GM12878 (cell line): ENCODE results near the gene NMRK1. TPM values are rescaled to one million over a fixed set of nuclear protein-coding genes. Genes with fewer than 3 reads are reported as not detected.

Experiments
- ATAC-seq: fragments of 200-7000 bp; cut with Tn5 transposase; 3 replicates; pipeline ENCODE4 v1.9.1; 2020; ENCODE audit warnings: mild to moderate bottlenecking, moderate library complexity
- BruUV-seq: library from RNA; stranded (reverse); fragments of 400-500 nt; replicated peaks from 2 replicates; lab custom pipeline; 2021; lab: Mats Ljungman, UMichigan
- CTCF ChIA-PET: fragments of 300-600 bp; sonication (Branson Sonifier 250); formaldehyde crosslinking; extraction: SDS; loops from one replicate; lab custom pipeline; 2021; ENCODE audit warnings: inconsistent platforms; lab: Yijun Ruan, JAX
- POLR2A ChIA-PET: fragments of 350-600 bp; formaldehyde crosslinking; extraction: SDS; loops from one replicate; lab custom pipeline; 2021; ENCODE audit warnings: inconsistent platforms; lab: Charles Lee
- RAD21 ChIA-PET: fragments of 300-600 bp; sonication (Branson Sonifier 250); formaldehyde crosslinking; loops from one replicate; lab custom pipeline; 2023; ENCODE audit warnings: antibody characterized with exemption; ENCODE audit not compliant: unreplicated experiment; lab: Charles Lee
- SMC1A ChIA-PET: fragments of 300-600 bp; sonication (Branson Sonifier 250); formaldehyde crosslinking; loops from one replicate; lab custom pipeline; 2023; ENCODE audit not compliant: unreplicated experiment, uncharacterized antibody; lab: Charles Lee
- DNase-seq: peaks from one replicate; pipeline ENCODE4 v3.0.0-alpha.2; 2011; ENCODE audit warnings: low read depth, low spot score
- FAIRE-seq: peaks from 3 replicates; lab custom pipeline; 2011; peaks lifted over from hg19 to GRCh38; lab: Jason Lieb, UNC
- H2AFZ ChIP-seq: 2 replicates; pipeline ENCODE4 v1.6.0; 2011; ENCODE audit warnings: low read depth, low read length, control low read depth; ENCODE audit not compliant: control insufficient read depth
- H3K27ac ChIP-seq: 2 replicates; pipeline ENCODE4 v1.5.1; 2011; ENCODE audit warnings: control low read depth; ENCODE audit not compliant: control insufficient read depth, insufficient read depth
- H3K27me3 ChIP-seq, 2 experiments: replicated peaks in 1 of 2; 2 replicates each; pipeline versions ENCODE4 v1.6.0 to v1.6.1; 2011; ENCODE audit warnings: low read length in 1 of 2; ENCODE audit not compliant: control insufficient read depth in 2 of 2, insufficient read depth in 2 of 2
- H3K36me3 ChIP-seq, 2 experiments: 2 replicates each; pipeline ENCODE4 v1.5.1; 2011; ENCODE audit warnings: low read length in 1 of 2; ENCODE audit not compliant: control insufficient read depth in 2 of 2, insufficient read depth in 2 of 2
- H3K4me1 ChIP-seq: 2 replicates; pipeline ENCODE4 v1.6.1; 2011; ENCODE audit warnings: mild to moderate bottlenecking, low read length, moderate library complexity, mixed read lengths; ENCODE audit not compliant: control insufficient read depth, insufficient read depth
- H3K4me2 ChIP-seq: 2 replicates; pipeline ENCODE4 v1.6.0; 2011; ENCODE audit warnings: control low read depth; ENCODE audit not compliant: control insufficient read depth, insufficient read depth
- H3K4me3 ChIP-seq: fragments of 200-600 bp; sonication (generic); 2 replicates; pipeline ENCODE4 v1.5.1; 2016
- H3K79me2 ChIP-seq: 2 replicates; pipeline ENCODE4 v1.6.0; 2011; ENCODE audit warnings: low read length; ENCODE audit not compliant: control insufficient read depth, insufficient read depth
- H3K9ac ChIP-seq: 2 replicates; pipeline ENCODE4 v1.8.0; 2011; ENCODE audit warnings: low read length, control low read depth, mixed read lengths; ENCODE audit not compliant: control insufficient read depth, insufficient read depth
- H3K9me3 ChIP-seq: replicated peaks from 3 replicates; pipeline ENCODE4 v1.5.1; 2011; ENCODE audit warnings: mild to moderate bottlenecking, low read length; ENCODE audit not compliant: control insufficient read depth, insufficient read depth
- H4K20me1 ChIP-seq: 2 replicates; pipeline ENCODE4 v1.6.0; 2011; ENCODE audit not compliant: control insufficient read depth, insufficient read depth
- BCL11A ChIP-seq: IDR thresholded peaks from 2 replicates; pipeline ENCODE4 v1.6.1; 2011; ENCODE audit warnings: low read depth, low read length
- HSF1 ChIP-seq: fragments of 150-350 bp; IDR thresholded peaks from 2 replicates; pipeline ENCODE4 v1.6.1; 2014; ENCODE audit warnings: mild to moderate bottlenecking, low read depth, low read length
- KAT2A ChIP-seq: conservative IDR thresholded peaks from 2 replicates; pipeline ENCODE4 v1.6.1; 2011; ENCODE audit warnings: low read depth, low read length; ENCODE audit not compliant: control insufficient read depth
- MTA3 ChIP-seq: IDR thresholded peaks from 2 replicates; pipeline ENCODE4 v1.6.1; 2012; ENCODE audit warnings: low read length, inconsistent platforms, borderline replicate concordance
- POU2F2 ChIP-seq: IDR thresholded peaks from 3 replicates; pipeline ENCODE4 v1.6.1; 2011; ENCODE audit warnings: low read depth, mild to moderate bottlenecking, low read length, borderline replicate concordance
- SMAD5 ChIP-seq: IDR thresholded peaks from 2 replicates; pipeline ENCODE4 v1.6.1; 2016; ENCODE audit warnings: antibody characterized with exemption, low read depth
- SMC3 ChIP-seq: IDR thresholded peaks from 2 replicates; pipeline ENCODE4 v1.6.1; 2011; ENCODE audit warnings: low read length, improper control_type of control experiment, borderline replicate concordance
- SRF ChIP-seq, 2 experiments: IDR thresholded peaks; 2 replicates each; pipeline ENCODE4 v1.6.1; 2011; ENCODE audit warnings: low read depth in 2 of 2, low read length in 2 of 2, mild to moderate bottlenecking in 1 of 2, moderate library complexity in 1 of 2
- ZBTB4 ChIP-seq: fragments of 450-650 bp; formaldehyde crosslinking; IDR thresholded peaks from 2 replicates; pipeline ENCODE4 v1.4.0; 2022; ENCODE audit warnings: mild to moderate bottlenecking, moderate library complexity
- WGBS: methylation state at CpG from one replicate; pipeline ENCODE4 v1.1.6; 2016; ENCODE audit warnings: low lambda C conversion rate; ENCODE audit not compliant: insufficient replicate concordance, insufficient coverage; ENCODE audit errors: missing lambda C conversion rate; 5-methylcytosine and 5-hydroxymethylcytosine counted together
- in situ Hi-C: fragments of 300-500 bp; cut with MboI; formaldehyde crosslinking; loops from 9 replicates; pipeline ENCODE4 v1.14.3; 2018; ENCODE audit warnings: mixed read lengths
- intact Hi-C: fragments of 100-400 bp; cut with micrococcal nuclease; formaldehyde crosslinking; loops from one replicate; pipeline ENCODE4 v1.14.2; 2022; ENCODE audit not compliant: unreplicated experiment
- polyA plus RNA-seq, 11 experiments: library from polyadenylated mRNA; depleted of rRNA in 4 of 11; unstranded in 6 of 11; stranded (reverse) in 5 of 11; fragments of >200 nt; fragmentation: Nextera tagmentation in 4 of 11; fragmentation: Illumina TruSeq in 1 of 11; extraction: Ambion mirVana in 4 of 11; extraction: Trizol in 1 of 11; gene quantifications; 1 replicate in 1 of 11; 2 replicates in 10 of 11; pipeline versions ENCODE4 v1.2.1 to v1.2.3, GENCODE V29; 2011 to 2016; ENCODE audit warnings: inconsistent platforms in 2 of 11, missing spikeins in 2 of 11, low read depth in 1 of 11
- total RNA-seq, 4 experiments: library from RNA; depleted of rRNA in 3 of 4; stranded (reverse); fragments of >200 nt in 3 of 4; fragmentation: Illumina TruSeq in 1 of 4; extraction: Trizol in 1 of 4; gene quantifications; 2 replicates each; pipeline versions ENCODE4 v1.2.1 to v1.2.3, GENCODE V29; 2013 to 2021
- TF ChIP-seq, protein P1 (sequence below): fragments of 150-350 bp; IDR thresholded peaks from 2 replicates; pipeline ENCODE4 v1.6.1; 2016; ENCODE audit warnings: low read depth, low read length

Gene NMRK1
- total and polyA plus RNA-seq, 10 of the 15 experiments (the other 5 are each of a cell fraction or from before 2014, with no cell fraction given) = 8.4 to 17.2 (median 12.1) TPM

DNA sequence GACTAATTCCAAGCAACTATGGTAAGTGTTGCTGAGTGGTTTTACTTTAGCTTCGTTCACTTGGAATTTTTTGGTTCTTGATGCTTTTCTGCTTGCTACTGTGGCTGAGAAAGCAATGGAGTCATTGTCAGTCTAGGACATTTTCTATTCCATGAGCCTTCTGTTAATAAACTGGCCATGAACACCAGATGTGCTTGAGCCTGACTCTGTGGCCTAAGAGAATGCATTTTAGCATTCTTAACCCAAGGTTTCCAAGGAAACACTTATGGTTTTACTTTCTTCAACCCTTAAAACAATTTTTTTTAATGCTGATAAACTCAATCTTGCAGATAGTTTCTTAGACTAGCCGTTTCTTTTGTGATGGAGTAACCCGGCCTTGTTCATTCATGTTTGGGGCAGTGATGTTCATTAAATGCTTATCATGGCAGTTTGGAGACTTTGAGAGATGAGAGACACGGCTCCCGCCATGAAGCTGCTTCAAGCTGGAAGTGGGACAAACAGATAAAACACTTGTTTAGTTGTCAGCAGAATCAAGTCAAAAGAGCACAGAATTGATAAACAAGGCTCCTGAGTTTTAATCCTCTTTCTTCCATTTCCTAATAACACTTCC, 42.8 kb upstream of the NMRK1 start:
- H2AFZ ChIP-seq = no peak overlapping the region
- no peaks in the 10 kb centered on the region for H3K9me3 ChIP-seq
- POLR2A ChIA-PET = no interaction called here
- DNase-seq = no peak
- 69% methylated on average over 5 of the region's 5 CpGs for WGBS
- H3K9ac ChIP-seq = no peak overlapping the region
- BruUV-seq = no TSS peak
- H3K27me3 ChIP-seq = no peaks in the 10 kb centered on the region
- H4K20me1 ChIP-seq = no peaks in the 10 kb centered on the region
- no peak for TF ChIP-seq BCL11A
- TF ChIP-seq MTA3 = no peak
- no peak for TF ChIP-seq HSF1
- TF ChIP-seq, protein P1, sequence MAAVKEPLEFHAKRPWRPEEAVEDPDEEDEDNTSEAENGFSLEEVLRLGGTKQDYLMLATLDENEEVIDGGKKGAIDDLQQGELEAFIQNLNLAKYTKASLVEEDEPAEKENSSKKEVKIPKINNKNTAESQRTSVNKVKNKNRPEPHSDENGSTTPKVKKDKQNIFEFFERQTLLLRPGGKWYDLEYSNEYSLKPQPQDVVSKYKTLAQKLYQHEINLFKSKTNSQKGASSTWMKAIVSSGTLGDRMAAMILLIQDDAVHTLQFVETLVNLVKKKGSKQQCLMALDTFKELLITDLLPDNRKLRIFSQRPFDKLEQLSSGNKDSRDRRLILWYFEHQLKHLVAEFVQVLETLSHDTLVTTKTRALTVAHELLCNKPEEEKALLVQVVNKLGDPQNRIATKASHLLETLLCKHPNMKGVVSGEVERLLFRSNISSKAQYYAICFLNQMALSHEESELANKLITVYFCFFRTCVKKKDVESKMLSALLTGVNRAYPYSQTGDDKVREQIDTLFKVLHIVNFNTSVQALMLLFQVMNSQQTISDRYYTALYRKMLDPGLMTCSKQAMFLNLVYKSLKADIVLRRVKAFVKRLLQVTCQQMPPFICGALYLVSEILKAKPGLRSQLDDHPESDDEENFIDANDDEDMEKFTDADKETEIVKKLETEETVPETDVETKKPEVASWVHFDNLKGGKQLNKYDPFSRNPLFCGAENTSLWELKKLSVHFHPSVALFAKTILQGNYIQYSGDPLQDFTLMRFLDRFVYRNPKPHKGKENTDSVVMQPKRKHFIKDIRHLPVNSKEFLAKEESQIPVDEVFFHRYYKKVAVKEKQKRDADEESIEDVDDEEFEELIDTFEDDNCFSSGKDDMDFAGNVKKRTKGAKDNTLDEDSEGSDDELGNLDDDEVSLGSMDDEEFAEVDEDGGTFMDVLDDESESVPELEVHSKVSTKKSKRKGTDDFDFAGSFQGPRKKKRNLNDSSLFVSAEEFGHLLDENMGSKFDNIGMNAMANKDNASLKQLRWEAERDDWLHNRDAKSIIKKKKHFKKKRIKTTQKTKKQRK = no peak
- no peak for TF ChIP-seq SMC3
- no peak for TF ChIP-seq ZBTB4 (CRISPR knock-in tag)
- TF ChIP-seq KAT2A = no peak
- no peak for TF ChIP-seq POU2F2
- no peak for TF ChIP-seq SMAD5
- no peak for TF ChIP-seq SRF (IDR thresholded peaks at IDR 0.05; ENCODE audit: low read depth in 2 of 2, low read length in 2 of 2)
- H3K4me3 ChIP-seq = no peak overlapping the region
- no peak overlapping the region for H3K4me2 ChIP-seq
- FAIRE-seq = no peak
- peaks cover 2 to 18% of the 10 kb centered on the region in 2 experiments; a peak in 3 of 4 replicates for H3K36me3 ChIP-seq
- in situ Hi-C loops = no loop called here
- RAD21 ChIA-PET = no interaction called here
- intact Hi-C loops = no loop called here
- SMC1A ChIA-PET = interaction anchor here (1.2 kb wide), 1 partner anchor 27 kb away, joined by 3 read pairs; no protein-coding TSS in a partner anchor
- ATAC-seq = no peak
- H3K4me1 ChIP-seq = no peaks in the 10 kb centered on the region
- CTCF ChIA-PET = interaction anchor here (1.0 to 1.3 kb wide), 2 partner anchors 10 to 44 kb away, joined by 3 read pairs; no protein-coding TSS in a partner anchor
- no peak overlapping the region for H3K27ac ChIP-seq
- H3K79me2 ChIP-seq = no peaks in the 10 kb centered on the region
